HCT116 (cell line): ENCODE measurements around the gene FBXL19. TPM values are rescaled to one million over a fixed set of nuclear protein-coding genes. Genes with fewer than 3 reads are reported as not detected.

ENCODE experiments used
- ATAC-seq: fragments of 200-7000 bp; cut with Tn5 transposase; 2 replicates; pipeline ENCODE4 v1.9.1; 2020; ENCODE audit warnings: mild to moderate bottlenecking, moderate library complexity
- BruUV-seq: library from RNA; stranded (reverse); fragments of 400-500 nt; replicated peaks from 2 replicates; lab custom pipeline; 2021; lab: Mats Ljungman, UMichigan
- CTCF ChIA-PET: fragments of 300-600 bp; sonication (Branson Sonifier 250); formaldehyde crosslinking; loops from one replicate; lab custom pipeline; 2021; ENCODE audit warnings: antibody characterized with exemption; lab: Charles Lee
- POLR2A ChIA-PET: fragments of 300-600, 350-600 bp; sonication (Branson Sonifier 250); formaldehyde crosslinking; loops from one replicate; lab custom pipeline; 2021; ENCODE audit warnings: antibody characterized with exemption; lab: Charles Lee
- RAD21 ChIA-PET, 2 experiments: fragments of 300-600 bp; sonication (Branson Sonifier 250); formaldehyde crosslinking; loops; one replicate each; lab custom pipeline; 2023; ENCODE audit warnings: low total read pairs in 2 of 2; ENCODE audit not compliant: uncharacterized antibody in 2 of 2, unreplicated experiment in 2 of 2, low non-redundant PET in 1 of 2; lab: Charles Lee
- DNase-seq: peaks from one replicate; pipeline ENCODE4 v3.0.0-alpha.2; 2010; ENCODE audit warnings: low read depth, low spot score
- H2AFZ ChIP-seq: fragments of 200-600 bp; shearing (Covaris generic), sonication (generic); 2 replicates; pipeline ENCODE4 v1.6.1; 2017; ENCODE audit warnings: low read depth, mixed run types, mixed read lengths, antibody characterized with exemption, low read length; ENCODE audit not compliant: poor library complexity, severe bottlenecking
- H3K27ac ChIP-seq: 2 replicates; pipeline ENCODE4 v1.5.1; 2012; ENCODE audit warnings: low read depth, low read length
- H3K27me3 ChIP-seq: fragments of 200-600 bp; sonication (generic); 2 replicates; pipeline ENCODE4 v1.6.1; 2016; ENCODE audit warnings: mixed run types, low read length, mixed read lengths; ENCODE audit not compliant: insufficient read depth
- H3K36me3 ChIP-seq, 2 experiments: fragments of 200-500 bp in 1 of 2; fragments of 200-600 bp in 1 of 2; sonication (Bioruptor generic) in 1 of 2; sonication (generic) in 1 of 2; 2 replicates each; pipeline versions ENCODE4 v1.5.1 to v1.6.1; 2014 to 2016; ENCODE audit warnings: low read length in 2 of 2, inconsistent platforms in 1 of 2, mixed read lengths in 1 of 2, mixed run types in 1 of 2; ENCODE audit not compliant: insufficient read depth in 2 of 2, control insufficient read depth in 1 of 2
- H3K4me1 ChIP-seq, 2 experiments: fragments of 200-600 bp in 1 of 2; sonication (generic) in 1 of 2; 2 replicates each; pipeline versions ENCODE4 v1.5.1 to v1.6.1; 2012 to 2017; ENCODE audit warnings: low read length in 2 of 2, inconsistent platforms in 1 of 2, mild to moderate bottlenecking in 1 of 2, mixed read lengths in 1 of 2, mixed run types in 1 of 2, moderate library complexity in 1 of 2; ENCODE audit not compliant: insufficient read depth in 2 of 2, control insufficient read depth in 1 of 2
- H3K4me2 ChIP-seq: fragments of 200-600 bp; sonication (generic); 2 replicates; pipeline ENCODE4 v1.6.1; 2017; ENCODE audit warnings: mixed run types, low read length, mixed read lengths
- H3K4me3 ChIP-seq, 2 experiments: fragments of 200-600 bp in 1 of 2; sonication (generic) in 1 of 2; replicated peaks in 1 of 2; 2 replicates each; pipeline ENCODE4 v1.5.1; 2011 to 2016; ENCODE audit warnings: low read length in 2 of 2, control low read depth in 1 of 2, low read depth in 1 of 2, mild to moderate bottlenecking in 1 of 2, mixed read lengths in 1 of 2, mixed run types in 1 of 2
- H3K79me2 ChIP-seq: fragments of 200-600 bp; sonication (generic); 2 replicates; pipeline ENCODE4 v1.6.1; 2017; ENCODE audit warnings: mild to moderate bottlenecking, mixed run types, low read length, moderate library complexity, mixed read lengths; ENCODE audit not compliant: insufficient read depth
- H3K9ac ChIP-seq: fragments of 200-600 bp; sonication (generic); 2 replicates; pipeline ENCODE4 v1.6.1; 2016; ENCODE audit warnings: low read length, mixed read lengths
- H3K9me2 ChIP-seq: fragments of 200-600 bp; sonication (generic), shearing (Covaris generic); 2 replicates; pipeline ENCODE4 v1.6.1; 2017; ENCODE audit warnings: mixed run types, mild to moderate bottlenecking, moderate library complexity; ENCODE audit not compliant: insufficient read depth
- H3K9me3 ChIP-seq, 2 experiments: fragments of 200-500 bp in 1 of 2; fragments of 200-600 bp in 1 of 2; sonication (Bioruptor generic) in 1 of 2; sonication (generic) in 1 of 2; 2 replicates each; pipeline ENCODE4 v1.6.1; 2014 to 2017; ENCODE audit warnings: low read length in 2 of 2, mixed read lengths in 2 of 2, inconsistent platforms in 1 of 2, low read depth in 1 of 2, mild to moderate bottlenecking in 1 of 2, mixed run types in 1 of 2, moderate library complexity in 1 of 2; ENCODE audit not compliant: control insufficient read depth in 1 of 2, insufficient read depth in 1 of 2
- H4K20me1 ChIP-seq: fragments of 200-600 bp; sonication (generic), shearing (Covaris generic); 2 replicates; pipeline ENCODE4 v1.6.1; 2017; ENCODE audit warnings: mixed run types, mild to moderate bottlenecking, moderate library complexity; ENCODE audit not compliant: insufficient read depth
- CTCF ChIP-seq, 3 experiments: fragments of 200-600 bp in 1 of 3; sonication (generic) in 1 of 3; IDR thresholded peaks in 2 of 3; conservative IDR thresholded peaks in 1 of 3; 2 replicates each; pipeline ENCODE4 v1.5.1; 2012 to 2017; ENCODE audit warnings: low read depth in 2 of 3, low read length in 2 of 3, antibody characterized with exemption in 1 of 3, borderline replicate concordance in 1 of 3, control low read depth in 1 of 3, mild to moderate bottlenecking in 1 of 3, mixed read lengths in 1 of 3, mixed run types in 1 of 3, moderate library complexity in 1 of 3; ENCODE audit not compliant: insufficient read depth in 1 of 3
- ELF1 ChIP-seq: IDR thresholded peaks from 2 replicates; pipeline ENCODE4 v1.6.1; 2012; ENCODE audit warnings: low read depth, borderline replicate concordance
- EZH2 ChIP-seq: fragments of 200-600 bp; sonication (generic); IDR thresholded peaks from 2 replicates; pipeline ENCODE4 v1.6.1; 2017; ENCODE audit warnings: antibody characterized with exemption, mixed run types
- EZH2phosphoT487 ChIP-seq: fragments of 200-600 bp; IDR thresholded peaks from 2 replicates; pipeline ENCODE4 v1.6.1; 2018; ENCODE audit warnings: antibody characterized with exemption, borderline replicate concordance
- POLR2A ChIP-seq: IDR thresholded peaks from 2 replicates; pipeline ENCODE4 v1.7.0; 2011; ENCODE audit warnings: borderline replicate concordance; ENCODE audit not compliant: insufficient read depth, insufficient read length; ENCODE audit errors: extremely low read depth
- POLR2AphosphoS5 ChIP-seq: IDR thresholded peaks from 2 replicates; pipeline ENCODE4 v1.6.1; 2011; ENCODE audit warnings: mild to moderate bottlenecking, low read depth, low read length, moderate library complexity
- REST ChIP-seq: IDR thresholded peaks from 2 replicates; pipeline ENCODE4 v1.6.1; 2012; ENCODE audit warnings: low read depth
- SRF ChIP-seq: IDR thresholded peaks from 2 replicates; pipeline ENCODE4 v1.6.1; 2012; ENCODE audit warnings: low read depth
- TCF7L2 ChIP-seq: IDR thresholded peaks from 2 replicates; pipeline ENCODE4 v1.7.0; 2011; ENCODE audit warnings: borderline replicate concordance, inconsistent platforms; ENCODE audit not compliant: insufficient read depth, insufficient read length; ENCODE audit errors: extremely low read depth
- ZBTB33 ChIP-seq: IDR thresholded peaks from 2 replicates; pipeline ENCODE4 v1.6.1; 2011; ENCODE audit warnings: mild to moderate bottlenecking, low read length, moderate library complexity; ENCODE audit not compliant: insufficient replicate concordance; ENCODE audit errors: extremely low read depth
- intact Hi-C: fragments of 100-400 bp; cut with micrococcal nuclease; formaldehyde crosslinking; loops from 2 replicates; pipeline ENCODE4 v1.10.0; 2022
- total RNA-seq: library from RNA; stranded (reverse); gene quantifications from one replicate; pipeline ENCODE4 v1.2.1, GENCODE V29; 2021; ENCODE audit not compliant: unreplicated experiment

The FBXL19 gene
- total RNA-seq, 1 experiment from 2014 or later = 45.2 TPM

GRCh38 chr16:30987581-30988190 is 64.3 kb downstream of the FBXL19 start:
- Histone ChIP-seq H3K9me2 (no peaks in the 10 kb centered on the region), H3K4me1 (peaks cover 0 to 14% of the 10 kb centered on the region in 2 experiments; a peak in 3 of 4 replicates), H3K27me3 (no peaks in the 10 kb centered on the region), H3K79me2 (no peaks in the 10 kb centered on the region), H3K9me3 (no peaks in the 10 kb centered on the region), H3K27ac (no peak overlapping the region), H3K4me2 (no peak overlapping the region), H2AFZ (no peak overlapping the region), H3K4me3 (no peak overlapping the region), H3K36me3 (no peaks in the 10 kb centered on the region), H4K20me1 (no peaks in the 10 kb centered on the region), H3K9ac (no peak overlapping the region)
- ATAC-seq (no peak), DNase-seq (no peak)
- intact Hi-C loops = loop anchor here (10.0 kb wide), 1 partner anchor 707 kb away; no protein-coding TSS in a partner anchor
- TF ChIP-seq EZH2phosphoT487 (no peak), EZH2 (no peak), REST (no peak), TCF7L2 (no peak), CTCF (IDR thresholded peaks at IDR 0.05 in 2 of 3, conservative IDR thresholded peaks at IDR 0.05 in 1 of 3; ENCODE audit: borderline replicate concordance in 1 of 3, insufficient read depth in 1 of 3, low read depth in 2 of 3, low read length in 2 of 3) (no peak), ZBTB33 (no peak), ELF1 (no peak), SRF (no peak), POLR2A (no peak), POLR2AphosphoS5 (no peak)
- CTCF ChIA-PET = no interaction called here
- no TSS peak for BruUV-seq
- RAD21 ChIA-PET = no interaction called here
- POLR2A ChIA-PET = no interaction called here
